ENCODE measurements around the gene CDK5RAP2. TPM values are rescaled to one million over a fixed set of nuclear protein-coding genes. Genes with fewer than 3 reads are reported as not detected.

The CDK5RAP2 gene
- total RNA-seq, 1 experiment from 2014 or later: 65.3 TPM

DNA sequence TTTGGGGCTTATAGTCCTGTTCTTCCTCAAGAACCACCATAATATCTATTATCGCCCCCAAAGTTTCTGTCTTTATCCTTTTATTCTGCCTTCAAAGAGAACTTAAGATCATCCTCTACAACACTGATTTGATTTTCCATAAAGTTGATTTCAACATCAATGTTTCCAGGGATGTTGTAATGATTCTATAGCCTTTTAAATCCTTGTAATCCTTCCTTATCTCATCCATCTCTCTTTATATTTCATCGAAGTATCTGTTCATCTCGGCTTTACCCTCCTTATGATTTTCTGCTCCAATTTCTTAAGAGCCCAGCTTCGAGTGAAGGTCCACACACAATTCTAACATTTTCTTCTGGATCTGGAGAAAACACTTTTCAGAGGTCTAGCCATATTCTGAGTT lies 218.4 kb downstream of the CDK5RAP2 start:
- DNase-seq (ENCODE audit: low read depth): no peak

GRCh38 chr9:120360510-120360909 lies 219.5 kb downstream of the CDK5RAP2 start:
- no peak for DNase-seq (ENCODE audit: low read depth)

DNA sequence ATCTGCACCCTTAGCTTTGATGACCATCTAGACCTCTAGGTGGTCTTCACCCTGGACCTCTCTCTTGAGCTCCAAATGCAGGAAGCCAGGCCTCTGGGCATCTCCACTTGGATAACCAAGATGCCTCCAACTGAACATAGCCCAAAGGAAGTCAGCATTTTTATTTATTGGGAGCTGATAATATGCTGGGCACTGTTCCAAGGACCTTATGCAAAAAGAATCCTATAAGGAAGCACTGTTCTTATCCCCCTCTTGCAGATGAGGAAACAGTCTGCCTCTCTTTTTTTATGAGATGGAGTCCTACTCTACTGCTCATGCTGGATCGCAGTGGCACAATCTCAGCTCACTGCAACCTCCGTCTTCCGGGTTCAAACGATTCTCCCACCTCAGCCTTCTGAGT lies 219.9 kb downstream of the CDK5RAP2 start:
- DNase-seq (ENCODE audit: low read depth): no peak

DNA sequence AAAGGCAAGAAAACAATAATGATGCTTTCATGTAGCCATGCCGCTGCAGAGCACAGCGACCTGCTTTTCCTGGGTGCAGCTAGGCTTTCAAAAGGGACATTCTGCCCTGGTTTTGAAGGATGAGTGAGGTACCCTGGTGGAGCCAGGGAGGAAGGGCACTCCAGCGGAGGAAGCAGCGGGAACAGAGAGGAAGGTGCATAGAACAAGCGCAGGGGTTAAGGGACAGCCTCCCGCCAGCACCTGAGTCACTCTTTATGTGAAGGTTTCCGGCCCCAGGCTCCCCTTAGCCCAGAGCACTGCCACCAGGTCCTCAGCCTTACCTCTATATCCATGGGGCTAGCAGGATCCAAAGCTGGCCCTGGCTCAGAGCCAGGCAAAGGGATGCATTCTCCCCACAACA lies 221.1 kb downstream of the CDK5RAP2 start:
- no peak for DNase-seq (ENCODE audit: low read depth)

DNA sequence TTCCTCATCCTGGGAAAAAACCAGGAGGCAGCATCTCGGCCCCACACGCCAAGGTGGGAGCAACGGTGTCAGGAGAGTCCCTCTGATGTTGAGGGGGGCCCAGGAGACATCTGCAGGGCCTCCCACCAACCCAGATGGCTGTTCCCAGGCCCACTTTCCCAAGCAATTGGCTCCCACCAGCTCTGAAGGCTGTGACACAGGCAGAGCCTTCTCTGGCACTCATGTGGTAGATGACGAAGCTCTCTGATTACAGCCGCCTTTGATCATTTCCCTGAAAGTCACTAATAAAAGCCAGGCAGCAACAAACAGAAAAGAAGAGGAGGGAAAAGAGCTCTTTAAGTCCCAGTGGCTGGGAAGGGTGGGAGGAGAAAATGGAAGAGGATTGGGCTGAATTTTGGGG lies 226.5 kb downstream of the CDK5RAP2 start:
- no peak for DNase-seq (ENCODE audit: low read depth)

- no peak for DNase-seq (ENCODE audit: low read depth)
Measured at GRCh38 chr9:120351106-120351505, 228.9 kb downstream of the CDK5RAP2 start.

DNA sequence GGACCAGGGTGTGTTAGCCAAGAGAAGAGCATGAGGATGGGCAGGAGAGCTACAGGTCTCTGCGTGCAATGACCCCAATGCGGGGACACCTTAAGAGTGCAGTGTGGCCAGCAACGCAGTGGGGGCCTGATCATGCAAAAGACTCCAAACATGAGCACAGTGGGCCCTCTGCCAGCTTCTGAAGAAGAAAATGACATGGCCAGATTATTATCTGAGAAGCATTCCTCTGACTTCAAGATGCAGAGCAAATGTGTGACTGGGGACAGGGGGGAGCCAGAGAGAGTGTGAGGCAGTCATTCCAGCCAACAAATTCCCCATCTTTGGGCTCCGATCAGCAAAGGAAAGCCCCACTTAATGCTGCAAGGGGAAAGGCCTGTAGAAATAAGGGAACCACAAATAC lies 229.4 kb downstream of the CDK5RAP2 start:
- no peak for DNase-seq (ENCODE audit: low read depth)

GRCh38 chr9:120348951-120349429 lies 231.0 kb downstream of the CDK5RAP2 start:
- DNase-seq (ENCODE audit: low read depth): peak; percentile 54

- DNase-seq (ENCODE audit: low read depth): no peak
Measured at GRCh38 chr9:120345379-120345778, 234.6 kb downstream of the CDK5RAP2 start.

GRCh38 chr9:120344230-120344629 lies 235.7 kb downstream of the CDK5RAP2 start:
- peak; percentile 91 for DNase-seq (ENCODE audit: low read depth)

DNA sequence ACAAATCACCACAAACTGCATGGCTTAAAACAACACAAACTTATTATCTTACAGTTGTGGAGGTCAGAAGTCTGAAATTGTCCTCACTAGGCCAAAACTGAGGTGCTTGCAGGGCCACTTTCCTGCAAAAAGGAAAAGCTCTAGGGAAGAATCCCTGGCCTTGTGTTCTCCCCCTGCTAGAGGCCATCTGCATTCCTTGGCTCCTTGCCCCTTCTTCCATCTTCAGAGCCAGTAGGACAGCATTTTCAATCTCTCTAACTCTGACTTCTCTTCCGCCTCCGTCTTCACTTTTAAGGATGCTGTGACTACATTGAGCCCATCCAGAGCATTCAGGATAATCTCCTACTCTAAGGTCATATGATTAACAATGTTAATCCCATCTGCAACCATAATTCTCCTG lies 236.6 kb downstream of the CDK5RAP2 start:
- no peak for DNase-seq (ENCODE audit: low read depth)

Other genes with a start within 250 kb of the CDK5RAP2 start
- 3.4 and 4.6 TPM in 2 replicates for gene MEGF9, start 134.3 kb upstream of the CDK5RAP2 start, total RNA-seq (2014; rRNA removed; shearing (Covaris generic))
- 24.1 and 67.1 TPM in 2 replicates for gene FBXW2, start 213.2 kb upstream of the CDK5RAP2 start, total RNA-seq (2014; rRNA removed; shearing (Covaris generic))